H1 (cell line): ENCODE results near the gene MATR3. TPM values are rescaled to one million over a fixed set of nuclear protein-coding genes. Genes with fewer than 3 reads are reported as not detected.

ENCODE experiments used
- BRCA1 ChIP-seq: IDR thresholded peaks from 2 replicates; pipeline ENCODE4 v1.6.1; 2012; ENCODE audit warnings: low read depth, low read length, improper control_type of control experiment
- SP2 ChIP-seq: IDR thresholded peaks from 2 replicates; pipeline ENCODE4 v1.6.1; 2012; ENCODE audit warnings: mild to moderate bottlenecking, low read length, inconsistent platforms
- polyA plus RNA-seq, 7 experiments: library from polyadenylated mRNA; depleted of rRNA in 3 of 7; stranded (reverse) in 5 of 7; unstranded in 2 of 7; fragments of >200 nt in 5 of 7; fragments of 200-250 nt in 2 of 7; gene quantifications; 1 replicate in 5 of 7; 2 replicates in 1 of 7; 4 replicates in 1 of 7; pipeline versions ENCODE4 v1.2.1 to v1.2.3, GENCODE V29; 2011 to 2013; ENCODE audit warnings: missing spikeins in 2 of 7, mixed read lengths in 2 of 7
- total RNA-seq: library from RNA; stranded (reverse); fragmentation: NEBNext Ultra II Directional; extraction: Animal tissue kit (Norgen Biotek cat#: 25700); gene quantifications from 2 replicates; pipeline ENCODE4 v1.2.1, GENCODE V29; 2021

MATR3 gene
- total and polyA plus RNA-seq, 2 of the 8 experiments (the other 6 are each of a cell fraction or from before 2014, with no cell fraction given) = 116 to 389 TPM

DNA sequence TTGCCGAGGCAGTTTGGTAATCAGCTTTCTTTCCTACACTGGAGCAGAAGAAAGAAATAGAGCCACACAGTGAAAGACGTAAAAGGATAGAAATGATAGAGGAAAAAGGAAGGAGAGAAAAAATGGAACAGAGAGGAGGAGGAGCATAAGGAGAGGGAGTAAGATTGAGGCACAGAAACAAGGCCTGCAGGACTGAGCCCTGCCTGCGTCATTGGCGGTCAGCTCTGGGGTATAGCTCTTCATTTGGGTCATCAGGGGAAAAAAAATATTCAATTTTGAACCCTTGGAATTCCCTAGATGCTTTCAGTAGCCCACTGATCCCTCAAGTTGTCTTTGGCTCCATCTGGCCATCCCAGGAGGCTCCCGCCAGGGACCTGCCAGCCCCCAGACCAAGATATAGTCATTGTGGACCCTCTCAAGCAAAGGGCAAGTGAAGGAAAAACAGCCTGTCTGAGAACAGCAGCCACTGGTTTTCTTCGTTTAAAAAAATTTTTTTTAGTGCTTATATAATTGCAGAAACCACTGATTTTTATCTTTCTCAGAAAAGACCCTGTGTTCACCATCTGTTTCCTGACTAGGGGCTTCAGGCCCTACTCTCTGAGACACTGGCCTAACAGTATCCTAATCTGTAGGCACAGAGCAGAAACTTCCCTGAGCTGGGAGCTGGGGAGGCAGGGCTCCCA is 31.3 kb upstream of the MATR3 start (continued):
- no peak for TF ChIP-seq BRCA1
- no peak for TF ChIP-seq SP2
